ENCODE results near the gene SLC2A5.
A peak's percentile ranks its signal among the peaks of the same experiment; 100 is the strongest.

The SLC2A5 gene

DNA sequence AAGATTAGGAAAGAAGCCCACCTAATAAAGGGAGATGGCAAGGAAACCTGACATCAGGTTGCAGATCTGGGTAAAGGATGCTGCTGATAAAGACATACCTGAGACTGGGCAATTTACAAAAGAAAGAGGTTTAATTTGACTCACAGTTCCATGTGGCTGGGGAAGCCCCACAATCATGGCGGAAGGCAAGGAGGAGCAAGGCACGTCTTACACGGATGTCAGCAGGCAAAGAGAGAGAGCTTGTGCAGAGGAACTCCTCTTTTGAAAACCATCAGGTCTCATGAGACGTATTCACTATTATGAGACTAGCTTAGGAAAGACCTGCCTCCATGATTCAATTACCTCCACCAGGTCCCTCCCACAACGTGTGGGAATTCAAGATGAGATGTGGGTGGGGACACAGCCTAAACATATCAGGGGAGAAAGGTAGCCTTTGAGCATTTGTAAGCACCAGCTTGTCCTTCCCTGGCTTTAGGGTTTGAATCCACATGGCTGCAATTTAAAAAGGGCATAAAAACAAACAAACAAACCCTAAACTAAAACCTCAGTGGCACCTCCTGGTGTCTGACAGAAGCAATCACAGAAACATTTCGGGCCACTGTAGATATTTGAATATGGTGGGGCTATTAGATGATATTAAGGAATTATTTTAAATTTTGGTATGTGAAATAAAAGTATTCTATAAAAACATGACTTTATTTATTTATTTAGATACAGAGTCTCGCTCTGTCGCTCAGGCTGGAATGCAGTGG, 76.3 kb downstream of the SLC2A5 start:
- Mint-ChIP-seq H3K4me3 (no peak overlapping the region), H3K4me1 (peaks cover 6% of the 10 kb centered on the region), H3K9me3 (peaks cover 8% of the 10 kb centered on the region), H3K27me3 (ENCODE audit: low read depth, poor library complexity) (peaks cover 7% of the 10 kb centered on the region), H3K36me3 (ENCODE audit: low read depth) (no peaks in the 10 kb centered on the region), H3K27ac (no peak overlapping the region)
- TF ChIP-seq, protein P1, sequence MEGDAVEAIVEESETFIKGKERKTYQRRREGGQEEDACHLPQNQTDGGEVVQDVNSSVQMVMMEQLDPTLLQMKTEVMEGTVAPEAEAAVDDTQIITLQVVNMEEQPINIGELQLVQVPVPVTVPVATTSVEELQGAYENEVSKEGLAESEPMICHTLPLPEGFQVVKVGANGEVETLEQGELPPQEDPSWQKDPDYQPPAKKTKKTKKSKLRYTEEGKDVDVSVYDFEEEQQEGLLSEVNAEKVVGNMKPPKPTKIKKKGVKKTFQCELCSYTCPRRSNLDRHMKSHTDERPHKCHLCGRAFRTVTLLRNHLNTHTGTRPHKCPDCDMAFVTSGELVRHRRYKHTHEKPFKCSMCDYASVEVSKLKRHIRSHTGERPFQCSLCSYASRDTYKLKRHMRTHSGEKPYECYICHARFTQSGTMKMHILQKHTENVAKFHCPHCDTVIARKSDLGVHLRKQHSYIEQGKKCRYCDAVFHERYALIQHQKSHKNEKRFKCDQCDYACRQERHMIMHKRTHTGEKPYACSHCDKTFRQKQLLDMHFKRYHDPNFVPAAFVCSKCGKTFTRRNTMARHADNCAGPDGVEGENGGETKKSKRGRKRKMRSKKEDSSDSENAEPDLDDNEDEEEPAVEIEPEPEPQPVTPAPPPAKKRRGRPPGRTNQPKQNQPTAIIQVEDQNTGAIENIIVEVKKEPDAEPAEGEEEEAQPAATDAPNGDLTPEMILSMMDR (IDR thresholded peaks at IDR 0.05) = no peak
- no peak for DNase-seq

GRCh38 chr1:8989821-8990220, 79.6 kb downstream of the SLC2A5 start:
- TF ChIP-seq, protein P1 (IDR thresholded peaks at IDR 0.05) = no peak
- H3K27me3 Mint-ChIP-seq (ENCODE audit: low read depth, poor library complexity) = peaks cover 15% of the 10 kb centered on the region
- no peaks in the 10 kb centered on the region for H3K36me3 Mint-ChIP-seq (ENCODE audit: low read depth)
- no peak overlapping the region for H3K4me3 Mint-ChIP-seq
- DNase-seq = no peak
- H3K27ac Mint-ChIP-seq = no peak overlapping the region
- peaks cover 8% of the 10 kb centered on the region for H3K9me3 Mint-ChIP-seq
- H3K4me1 Mint-ChIP-seq = peaks cover 13% of the 10 kb centered on the region

DNA sequence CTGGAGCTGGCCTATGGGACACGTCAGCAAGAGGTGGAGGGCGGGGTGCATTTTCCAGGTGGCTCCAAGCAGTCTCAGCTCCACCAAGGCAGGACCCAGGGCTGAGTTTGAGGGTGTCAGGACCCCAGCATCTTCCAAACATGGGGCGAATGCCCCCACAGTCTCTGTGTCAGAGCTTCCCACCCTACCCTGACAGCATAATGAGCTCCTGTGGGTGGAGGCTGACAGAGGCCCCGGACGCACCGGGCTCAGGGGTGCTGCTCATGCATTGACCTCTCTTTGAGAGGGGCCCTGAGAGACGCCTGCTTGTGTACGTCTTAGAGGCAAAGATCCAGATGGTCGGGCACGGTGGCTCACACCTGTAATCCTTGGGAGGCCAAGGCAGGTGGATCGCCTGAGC, 80.4 kb downstream of the SLC2A5 start:
- no peak for DNase-seq
- Mint-ChIP-seq H3K9me3 (peaks cover 8% of the 10 kb centered on the region), H3K27ac (no peak overlapping the region), H3K4me3 (no peak overlapping the region), H3K4me1 (peaks cover 13% of the 10 kb centered on the region), H3K27me3 (ENCODE audit: low read depth, poor library complexity) (peaks cover 15% of the 10 kb centered on the region), H3K36me3 (ENCODE audit: low read depth) (no peaks in the 10 kb centered on the region)
- TF ChIP-seq, protein P1 (IDR thresholded peaks at IDR 0.05) = no peak

DNA sequence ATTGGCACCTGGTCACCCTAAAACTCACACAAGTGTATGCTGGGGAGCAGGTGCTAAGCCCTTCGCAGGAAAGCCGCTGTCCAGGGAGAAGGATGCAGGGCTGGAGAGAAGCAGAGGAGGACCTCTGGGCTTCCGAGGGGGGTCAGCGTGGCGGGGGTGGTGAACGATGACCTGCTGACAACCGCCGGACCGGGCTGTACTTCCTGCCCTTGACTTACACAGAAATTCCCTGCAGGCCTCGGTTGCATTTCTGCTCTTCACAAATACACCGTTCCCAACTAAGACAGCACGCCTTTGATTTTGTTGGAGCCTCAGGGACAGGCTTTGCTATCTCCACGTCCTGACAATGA, 80.8 kb downstream of the SLC2A5 start:
- H3K27ac Mint-ChIP-seq = no peak overlapping the region
- H3K4me1 Mint-ChIP-seq = peaks cover 13% of the 10 kb centered on the region
- H3K27me3 Mint-ChIP-seq (ENCODE audit: low read depth, poor library complexity) = peaks cover 15% of the 10 kb centered on the region
- H3K36me3 Mint-ChIP-seq (ENCODE audit: low read depth) = no peaks in the 10 kb centered on the region
- TF ChIP-seq, protein P1 (IDR thresholded peaks at IDR 0.05) = no peak
- H3K9me3 Mint-ChIP-seq = peaks cover 8% of the 10 kb centered on the region
- no peak overlapping the region for H3K4me3 Mint-ChIP-seq
- no peak for DNase-seq

GRCh38 chr1:8987881-8988617, 81.4 kb downstream of the SLC2A5 start:
- H3K9me3 Mint-ChIP-seq = peaks cover 6% of the 10 kb centered on the region
- TF ChIP-seq, protein P1 (IDR thresholded peaks at IDR 0.05) = peak; percentile 94
- H3K4me1 Mint-ChIP-seq = peaks cover 13% of the 10 kb centered on the region
- DNase-seq = peak; percentile 80
- H3K27me3 Mint-ChIP-seq (ENCODE audit: low read depth, poor library complexity) = peaks cover 14% of the 10 kb centered on the region
- H3K27ac Mint-ChIP-seq = no peak overlapping the region
- no peaks in the 10 kb centered on the region for H3K36me3 Mint-ChIP-seq (ENCODE audit: low read depth)
- no peak overlapping the region for H3K4me3 Mint-ChIP-seq
